ENCODE data around the gene AGPAT2.

- no peak for TF ChIP-seq CTCF (IDR thresholded peaks at IDR 0.05; ENCODE audit: low read depth, low read length, poor library complexity, severe bottlenecking)
- no peak for TF ChIP-seq EZH2phosphoT487 (IDR thresholded peaks at IDR 0.05; ENCODE audit: borderline replicate concordance, low read length)
These were observed 33.8 kb downstream of the AGPAT2 start for GRCh38 chr9:136653323-136654079.
